Cardiac atrium fibroblast (primary cell): ENCODE data around the gene KISS1R. TPM values are rescaled to one million over a fixed set of nuclear protein-coding genes. Genes with fewer than 3 reads are reported as not detected.

Source experiments
- total RNA-seq: library from RNA; depleted of rRNA; stranded (reverse); fragments of >200 nt; gene quantifications from 2 replicates; pipeline ENCODE4 v1.2.3, GENCODE V29; 2015

Gene KISS1R
- not detected in 2 replicates for total RNA-seq

DNA sequence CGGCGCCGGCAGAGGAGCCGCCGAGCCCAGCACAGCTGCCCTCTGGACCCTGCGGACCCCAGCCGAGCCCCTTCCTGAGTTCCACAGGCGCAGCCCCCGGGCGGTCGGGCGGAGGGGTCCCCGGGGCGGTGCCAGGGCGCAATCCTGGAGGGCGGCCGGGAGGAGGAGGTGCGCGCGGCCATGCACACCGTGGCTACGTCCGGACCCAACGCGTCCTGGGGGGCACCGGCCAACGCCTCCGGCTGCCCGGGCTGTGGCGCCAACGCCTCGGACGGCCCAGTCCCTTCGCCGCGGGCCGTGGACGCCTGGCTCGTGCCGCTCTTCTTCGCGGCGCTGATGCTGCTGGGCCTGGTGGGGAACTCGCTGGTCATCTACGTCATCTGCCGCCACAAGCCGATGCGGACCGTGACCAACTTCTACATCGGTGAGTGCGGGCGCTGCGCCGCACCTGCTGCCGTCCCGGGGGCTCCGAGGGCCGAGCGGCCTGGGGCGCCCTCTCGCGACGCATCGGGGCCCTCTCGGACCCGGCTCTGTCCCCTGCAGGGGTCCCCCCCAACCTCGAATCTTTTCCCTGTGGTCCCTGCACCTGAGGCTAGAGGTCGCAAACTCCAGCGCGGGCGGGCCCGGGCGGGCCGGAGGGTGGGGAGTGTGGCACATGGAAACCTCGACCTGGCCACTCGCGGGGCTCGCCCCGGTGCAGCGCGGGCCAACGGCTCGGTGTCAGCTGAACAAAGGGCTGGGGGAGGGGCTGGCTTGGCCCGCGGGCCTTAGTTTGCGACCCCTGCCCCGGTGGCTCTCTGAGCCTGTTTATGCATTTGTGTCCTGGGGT, at the start of gene KISS1R:
Gene KISS1R, plus strand, starts transcription at position 11 of the 829 bp plus-strand sequence. Its CDS starts 170 bp downstream, at position 181.

DNA sequence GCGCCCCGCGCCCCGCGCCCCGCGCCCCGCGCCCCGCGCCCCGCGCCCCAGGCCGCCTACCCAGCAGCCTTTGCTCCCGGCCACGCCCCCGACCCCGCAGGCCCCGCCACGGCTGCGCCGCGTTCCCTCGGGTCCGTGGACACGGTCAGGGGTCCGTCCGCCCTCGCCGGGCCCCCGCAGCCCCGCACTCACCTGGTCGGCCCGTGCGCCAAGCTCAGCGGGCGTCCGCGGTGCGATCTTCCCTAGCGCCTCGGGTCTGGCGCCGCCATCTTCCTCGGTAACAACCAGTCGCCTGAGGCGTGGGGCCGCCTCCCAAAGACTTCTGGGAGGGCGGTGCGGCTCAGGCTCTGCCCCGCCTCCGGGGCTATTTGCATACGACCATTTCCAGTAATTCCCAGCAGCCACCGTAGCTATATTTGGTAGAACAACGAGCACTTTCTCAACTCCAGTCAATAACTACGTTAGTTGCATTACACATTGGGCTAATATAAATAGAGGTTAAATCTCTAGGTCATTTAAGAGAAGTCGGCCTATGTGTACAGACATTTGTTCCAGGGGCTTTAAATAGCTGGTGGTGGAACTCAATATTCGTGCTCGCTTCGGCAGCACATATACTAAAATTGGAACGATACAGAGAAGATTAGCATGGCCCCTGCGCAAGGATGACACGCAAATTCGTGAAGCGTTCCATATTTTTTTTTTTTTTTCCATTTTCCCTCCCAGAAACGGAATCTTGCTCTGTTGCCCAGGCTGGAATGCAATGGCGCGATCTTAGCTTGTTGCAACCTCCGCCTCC, 24.0 kb upstream of the KISS1R start, which contains the start of the genes MED16 and RNU6-9:
Gene MED16, minus strand, starts transcription at position 294 of the 796 bp plus-strand sequence. CDS start 2,056 bp downstream, outside the sequence.
Gene RNU6-9, plus strand, starts transcription at position 591 of the 796 bp plus-strand sequence.

DNA sequence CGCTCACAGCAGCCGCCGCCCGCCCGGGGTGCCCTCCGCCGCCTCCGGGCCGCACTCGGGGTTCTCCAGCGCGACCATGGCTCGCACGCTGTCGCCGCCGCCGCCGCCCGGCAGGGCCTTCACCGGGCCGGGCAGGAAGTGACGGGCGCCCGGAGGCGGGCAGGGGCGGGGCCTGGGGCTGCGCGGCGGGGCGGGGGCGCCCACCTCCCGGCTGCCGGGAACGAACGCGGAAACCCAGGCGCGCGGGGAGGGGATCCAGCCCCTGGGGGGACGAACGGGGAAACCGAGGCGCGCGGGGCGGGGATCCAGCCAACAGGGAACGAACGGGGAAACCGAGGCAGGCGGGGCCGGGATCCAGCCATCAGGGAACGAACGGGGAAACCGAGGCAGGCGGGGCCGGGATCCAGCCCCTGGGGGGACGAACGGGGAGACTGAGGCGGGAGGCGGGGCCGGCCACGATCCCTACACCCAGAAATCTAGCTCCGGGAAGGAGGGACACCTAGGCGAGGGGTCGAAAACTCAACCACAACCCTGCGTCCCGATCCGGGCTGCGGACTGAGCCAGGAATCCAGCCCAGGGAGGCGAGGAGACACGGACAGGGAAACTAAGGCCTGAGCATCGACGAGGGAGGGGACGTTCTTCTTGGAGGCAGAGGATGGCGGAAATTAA, 3.9 kb upstream of the KISS1R start, which contains the start of gene R3HDM4:
Gene R3HDM4, minus strand, starts transcription at position 140 of the 669 bp plus-strand sequence. Its CDS starts 62 bp downstream, at position 78.

DNA sequence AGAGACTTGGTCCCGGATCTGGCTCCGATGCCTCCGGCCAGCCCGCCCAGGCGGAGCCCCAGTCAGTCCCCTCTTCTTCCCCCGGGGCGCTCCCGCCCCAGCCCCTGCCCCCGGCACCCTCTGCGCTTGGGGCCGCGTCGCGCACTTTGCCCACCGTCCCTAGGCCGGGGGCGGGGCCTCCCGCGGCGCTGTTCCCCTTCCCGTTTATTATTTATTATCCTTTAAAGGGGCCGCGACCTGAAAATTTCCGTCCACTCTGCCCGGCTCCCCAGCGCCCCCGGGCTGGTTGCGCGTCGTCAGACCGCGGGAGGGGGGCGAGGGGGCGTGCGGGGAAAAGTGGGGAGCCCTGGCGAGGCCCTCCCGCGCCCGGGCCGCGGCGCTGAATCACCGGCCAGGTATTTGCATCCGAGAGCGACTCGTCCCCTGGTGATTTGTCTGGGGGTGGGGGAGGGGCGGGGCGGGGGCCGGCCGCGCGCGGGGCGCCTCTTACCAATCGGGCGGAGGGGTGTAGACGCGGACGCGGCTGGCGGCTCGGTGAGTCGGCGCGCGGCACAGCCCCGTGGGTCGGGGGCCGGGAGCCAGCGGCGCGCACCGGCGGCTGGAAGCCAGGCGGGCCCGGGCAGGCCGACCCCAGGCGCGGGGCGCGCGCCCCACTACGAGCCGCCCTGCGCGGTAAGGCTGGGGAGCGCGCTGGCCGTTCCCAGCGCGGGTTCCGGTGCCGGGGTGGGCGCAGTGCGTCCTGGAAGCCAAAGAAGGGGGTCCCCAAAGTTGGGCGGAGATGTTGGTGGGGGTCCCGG, 8.6 kb downstream of the KISS1R start, which contains the start of gene ARID3A:
Gene ARID3A, plus strand, starts transcription at position 510 of the 797 bp plus-strand sequence. CDS start 3,494 bp downstream, outside the sequence.

Other genes starting within 250 kb of the KISS1R start
- gene FSTL3, start 240.9 kb upstream of the KISS1R start, total RNA-seq = 59.1 and 82.9 TPM in 2 replicates
- gene PRSS57, start 221.9 kb upstream of the KISS1R start, total RNA-seq = not detected in 2 replicates
- gene PALM, start 208.4 kb upstream of the KISS1R start, total RNA-seq = 50.1 and 56.9 TPM in 2 replicates
- gene MISP, start 166.2 kb upstream of the KISS1R start, total RNA-seq = not detected in 2 replicates
- 190 and 240 TPM in 2 replicates for gene PTBP1, start 119.9 kb upstream of the KISS1R start, total RNA-seq
- gene PLPPR3, start 95.4 kb upstream of the KISS1R start, total RNA-seq = 0.36 and 2.1 TPM in 2 replicates
- gene AZU1, start 89.5 kb upstream of the KISS1R start, total RNA-seq = not detected in 2 replicates
- 0.16 TPM in 1 of 2 replicates, not detected in the other for gene PRTN3, start 76.3 kb upstream of the KISS1R start, total RNA-seq
- 2.4 and 6.9 TPM in 2 replicates for gene ELANE, start 65.0 kb upstream of the KISS1R start, total RNA-seq
- gene CFD, start 57.7 kb upstream of the KISS1R start, total RNA-seq = 70.6 and 164 TPM in 2 replicates
- 25.8 and 35.2 TPM in 2 replicates for gene MED16, start 24.1 kb upstream of the KISS1R start, total RNA-seq
- not detected in 2 replicates for gene RNU6-9, start 23.8 kb upstream of the KISS1R start, total RNA-seq
- gene R3HDM4, start 4.1 kb upstream of the KISS1R start, total RNA-seq = 61.7 and 64.3 TPM in 2 replicates
- 7.9 and 10.5 TPM in 2 replicates for gene ARID3A, start 8.7 kb downstream of the KISS1R start, total RNA-seq
- gene WDR18, start 67.0 kb downstream of the KISS1R start, total RNA-seq = 25.1 and 37.9 TPM in 2 replicates
- gene GRIN3B, start 83.1 kb downstream of the KISS1R start, total RNA-seq = 0.54 and 0.97 TPM in 2 replicates
- gene TMEM259, start 103.8 kb downstream of the KISS1R start, total RNA-seq = 140 and 146 TPM in 2 replicates
- gene RNU6-2, start 104.2 kb downstream of the KISS1R start, total RNA-seq = not detected in 2 replicates
- 177 and 287 TPM in 2 replicates for gene CNN2, start 109.3 kb downstream of the KISS1R start, total RNA-seq
- 4.5 and 5.8 TPM in 2 replicates for gene ABCA7, start 122.8 kb downstream of the KISS1R start, total RNA-seq
- gene ARHGAP45, start 149.8 kb downstream of the KISS1R start, total RNA-seq = 4.9 and 8.1 TPM in 2 replicates
- gene POLR2E, start 178.0 kb downstream of the KISS1R start, total RNA-seq = 198 and 220 TPM in 2 replicates
- gene GPX4, start 186.7 kb downstream of the KISS1R start, total RNA-seq = 486 and 619 TPM in 2 replicates